Stimulated activated CD4-positive, alpha-beta T cell treated with anti-CD3 and anti-CD28 coated beads, Interleukin-1b, Interleukin-23, amount 100 ng/mL, for 4 hours (primary cell): Measurements from ENCODE around the gene JSRP1.

Source experiments
- DNase-seq, 2 donors: peaks; one replicate each; pipeline ENCODE4 v3.0.0-alpha.2; 2020; ENCODE audit warnings: low read depth in 2 of 2

The JSRP1 gene

DNA sequence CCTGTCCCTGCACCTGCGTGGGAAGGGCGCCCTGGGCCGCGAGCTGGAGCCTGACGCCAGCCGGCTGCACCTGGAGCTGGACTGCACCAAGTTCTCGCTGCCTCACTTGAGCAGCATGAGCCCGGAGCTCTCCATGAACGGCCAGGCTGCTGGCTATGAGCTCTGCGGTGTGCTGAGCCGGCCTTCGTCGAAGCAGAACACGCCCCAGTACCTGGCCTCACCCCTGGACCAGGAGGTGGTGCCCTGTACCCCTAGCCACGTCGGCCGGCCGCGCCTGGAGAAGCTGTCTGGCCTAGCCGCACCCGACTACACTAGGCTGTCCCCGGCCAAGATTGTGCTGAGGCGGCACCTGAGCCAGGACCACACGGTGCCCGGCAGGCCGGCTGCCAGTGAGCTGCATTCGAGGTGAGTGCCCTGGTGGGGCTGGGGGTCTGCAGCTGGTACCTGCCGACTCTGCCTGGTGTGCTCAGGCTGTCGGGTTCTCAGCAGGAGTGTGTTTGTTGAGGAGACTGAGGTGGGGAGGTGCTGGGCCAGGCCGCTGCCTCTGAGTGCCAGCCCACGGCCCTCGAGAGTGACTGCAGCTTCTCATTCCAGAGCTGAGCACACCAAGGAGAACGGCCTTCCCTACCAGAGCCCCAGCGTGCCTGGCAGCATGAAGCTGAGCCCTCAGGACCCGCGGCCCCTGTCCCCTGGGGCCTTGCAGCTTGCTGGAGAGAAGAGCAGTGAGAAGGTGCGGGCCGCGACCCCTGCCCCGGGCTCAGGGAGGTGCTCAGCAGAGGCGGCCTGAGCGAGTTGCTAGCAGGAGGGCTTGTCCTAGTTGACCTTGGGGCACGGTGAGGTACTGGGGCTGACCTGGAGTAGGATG is 39.6 kb downstream of the JSRP1 start:
- no peak for DNase-seq

DNA sequence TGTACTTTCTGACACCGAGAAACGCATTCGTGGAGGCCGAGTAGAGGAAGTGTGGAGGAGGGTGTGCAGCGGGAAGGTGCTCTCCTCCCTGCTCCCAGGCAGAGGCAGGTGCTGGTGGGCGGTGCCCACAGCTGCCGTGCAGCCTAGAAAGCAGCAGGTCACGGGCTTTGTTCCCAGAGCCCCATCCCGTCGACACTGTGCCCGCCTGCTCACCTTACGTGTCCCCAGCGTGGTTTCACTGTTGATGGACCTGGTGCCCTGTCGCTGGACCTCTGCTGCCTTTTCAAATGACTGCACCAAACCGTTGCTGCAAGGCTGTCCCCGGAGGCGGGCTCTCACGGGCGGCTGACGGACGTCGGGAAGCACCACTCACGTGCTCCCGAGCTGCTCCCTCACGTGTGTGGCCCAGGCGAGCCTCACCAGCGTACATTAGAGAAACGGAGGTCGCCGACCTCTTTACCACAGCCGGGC is 40.9 kb downstream of the JSRP1 start:
- DNase-seq, result peak in 1 of 2 donors; percentile 29

DNA sequence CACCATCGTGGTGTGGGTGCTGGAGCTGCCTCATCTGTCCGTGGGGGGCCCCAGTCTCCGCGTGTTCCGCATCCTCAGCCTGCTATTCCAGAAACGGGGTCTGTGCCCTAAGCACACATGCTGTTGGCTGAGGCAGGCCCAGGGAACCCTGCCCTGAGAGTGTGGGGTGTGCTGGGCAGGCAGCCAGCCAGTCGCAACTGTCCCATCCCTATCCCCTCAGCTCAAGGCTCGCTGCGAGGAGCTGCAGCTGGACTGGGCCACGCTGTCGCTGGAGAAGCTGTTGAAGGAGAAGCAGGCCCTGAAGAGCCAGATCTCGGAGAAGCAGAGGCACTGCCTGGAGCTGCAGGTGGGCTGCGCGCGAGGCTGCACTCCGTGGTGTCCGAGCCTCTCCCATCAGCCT is 42.0 kb downstream of the JSRP1 start:
- DNase-seq, result no peak

DNA sequence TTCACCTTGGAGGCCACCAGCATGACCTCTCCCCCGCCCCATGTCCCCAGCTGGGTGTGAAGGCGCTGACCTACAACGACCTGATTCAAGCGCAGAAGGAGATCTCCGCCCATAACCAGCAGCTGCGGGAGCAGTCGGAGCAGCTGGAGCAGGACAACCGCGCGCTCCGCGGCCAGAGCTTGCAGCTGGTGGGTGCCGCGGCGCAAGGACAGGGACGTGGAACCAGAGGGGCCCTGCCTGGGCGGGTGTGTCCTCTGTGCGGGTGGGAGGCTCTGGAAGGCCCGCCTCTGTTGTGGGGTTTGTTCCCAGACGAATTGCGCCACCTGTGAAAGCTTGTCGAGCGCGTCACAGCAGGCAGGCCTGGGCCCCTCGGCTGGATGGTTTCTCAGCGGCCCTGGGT is 42.4 kb downstream of the JSRP1 start:
- no peak for DNase-seq

DNA sequence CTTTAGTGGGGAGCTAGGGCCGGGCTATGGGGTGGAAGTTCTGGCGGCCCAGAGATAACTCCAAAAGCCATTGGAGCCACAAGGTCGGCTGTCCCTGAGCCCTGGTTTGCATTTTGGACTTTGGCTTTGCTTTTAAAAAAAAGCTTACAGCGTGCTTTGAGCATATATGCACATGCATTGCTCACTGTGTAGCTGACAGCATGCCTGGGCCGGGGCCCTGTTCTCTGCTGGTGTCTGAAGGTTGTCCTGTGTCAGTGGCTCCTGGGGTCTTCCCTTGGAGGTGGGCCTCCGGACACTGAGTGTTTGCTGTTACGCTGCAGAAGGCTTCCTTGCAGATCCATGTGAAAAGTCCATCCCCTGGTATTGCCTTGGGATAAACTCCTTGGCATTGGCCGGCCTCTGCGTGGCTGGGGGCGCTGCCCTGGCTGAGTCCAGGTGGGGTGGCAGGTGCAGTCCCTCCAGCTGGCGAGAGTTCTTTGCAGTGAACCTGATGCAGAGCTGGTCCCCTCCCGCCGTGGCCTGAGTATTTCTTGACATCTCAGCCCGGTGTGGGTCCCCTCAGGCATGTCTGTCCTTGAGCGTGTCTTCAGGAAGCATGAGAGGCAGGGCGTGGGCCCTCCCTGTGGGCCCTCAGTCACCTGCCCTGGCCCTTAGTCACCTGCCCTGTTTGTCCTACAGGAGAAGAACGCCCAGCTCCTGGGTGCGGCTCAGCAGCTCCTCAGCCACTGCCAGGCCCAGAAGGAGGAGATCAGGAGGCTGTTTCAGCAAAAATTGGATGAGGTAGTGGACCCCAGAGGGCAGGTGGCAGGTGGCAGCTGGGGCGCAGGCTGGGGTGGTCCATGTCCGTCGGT is 43.1 kb downstream of the JSRP1 start:
- no peak for DNase-seq

- no peak for DNase-seq
Observed at GRCh38 chr19:2210987-2211740, 45.1 kb downstream of the JSRP1 start.

- DNase-seq, result no peak
Observed at GRCh38 chr19:2210206-2210605, 46.0 kb downstream of the JSRP1 start.

DNA sequence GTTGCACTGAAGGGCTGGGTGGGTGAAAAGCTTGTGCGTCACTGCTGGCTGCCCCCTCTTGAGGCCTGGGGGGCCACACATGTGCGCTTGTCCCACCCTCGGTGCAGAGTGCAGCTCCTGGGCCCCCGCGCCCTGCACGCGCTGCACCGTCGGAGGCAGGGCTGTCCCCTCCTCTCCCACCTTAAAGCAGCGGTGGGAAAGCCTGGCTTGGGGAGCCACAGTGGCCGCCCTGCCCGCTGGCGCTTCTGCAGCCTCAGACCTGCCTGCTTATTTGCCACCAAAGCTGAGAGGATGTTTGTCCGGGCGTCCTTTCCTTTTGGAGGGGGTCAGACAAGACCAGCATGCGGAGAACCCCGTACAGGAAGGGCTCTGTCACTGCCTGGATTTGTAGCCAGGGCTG is 46.8 kb downstream of the JSRP1 start:
- DNase-seq, result no peak

DNA sequence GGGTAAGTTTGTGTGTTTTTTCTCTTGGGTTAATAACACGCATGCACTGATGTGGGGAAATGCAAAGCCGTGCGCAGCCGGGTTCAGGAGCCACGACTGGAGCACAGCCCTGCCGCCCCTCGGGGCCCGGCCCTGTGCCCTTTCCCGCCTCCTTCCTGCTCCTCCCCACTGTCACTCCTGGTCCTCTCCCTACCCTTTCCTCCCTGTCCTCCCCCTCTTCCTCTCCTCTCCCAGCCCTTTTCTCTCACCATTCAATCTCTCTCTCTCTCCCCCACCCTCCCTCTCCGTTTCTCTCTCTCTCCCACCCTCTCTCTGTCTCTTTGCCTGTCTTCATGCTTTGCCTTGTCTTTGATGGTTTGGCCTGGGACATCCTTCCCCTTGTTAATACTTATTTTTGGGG is 47.2 kb downstream of the JSRP1 start:
- no peak for DNase-seq

DNA sequence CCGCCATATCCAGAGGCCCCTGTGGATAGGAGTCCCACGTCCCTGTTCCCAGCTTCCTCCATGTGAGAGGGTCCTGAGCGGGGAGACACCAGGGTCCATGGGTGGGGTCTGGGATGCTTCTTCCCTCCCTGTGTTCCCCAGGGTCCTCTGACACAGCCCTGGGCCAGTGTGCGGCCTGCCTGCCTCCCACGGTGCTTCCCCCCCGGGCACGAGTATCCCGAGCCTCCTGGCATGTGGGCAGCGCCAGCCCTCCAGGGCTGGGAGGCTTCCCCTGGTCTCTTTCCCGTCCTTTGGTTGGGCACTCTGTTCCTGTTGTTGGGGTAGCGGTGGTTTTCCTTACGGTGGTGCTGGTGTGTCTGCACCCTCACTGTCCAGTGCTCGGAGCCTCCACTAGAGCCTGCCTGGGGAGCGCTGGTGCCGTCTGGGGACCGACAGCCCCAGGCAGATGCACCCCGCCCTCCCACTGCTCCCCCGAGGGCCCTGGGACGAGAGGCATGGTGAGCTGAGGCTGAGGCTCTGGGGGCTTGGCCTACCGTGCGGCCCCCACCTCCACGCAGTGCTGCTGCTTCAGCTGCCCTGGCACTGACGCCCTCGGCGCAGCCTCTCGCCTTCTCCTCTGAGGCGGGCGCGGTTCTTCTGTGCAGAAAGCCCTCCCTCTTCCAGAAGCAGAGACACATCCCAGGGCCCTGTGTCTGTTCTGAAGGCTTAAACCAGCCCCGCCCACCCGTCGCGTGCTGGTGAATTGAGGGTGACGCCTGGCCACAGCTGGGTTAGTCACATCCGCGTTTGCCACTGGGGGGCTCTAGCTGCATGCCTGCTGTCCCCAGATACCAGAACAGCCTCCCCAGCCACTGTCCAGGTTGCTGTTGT is 48.0 kb downstream of the JSRP1 start:
- DNase-seq, result no peak

GRCh38 chr19:2207008-2207407 is 49.2 kb downstream of the JSRP1 start:
- no peak for DNase-seq

DNA sequence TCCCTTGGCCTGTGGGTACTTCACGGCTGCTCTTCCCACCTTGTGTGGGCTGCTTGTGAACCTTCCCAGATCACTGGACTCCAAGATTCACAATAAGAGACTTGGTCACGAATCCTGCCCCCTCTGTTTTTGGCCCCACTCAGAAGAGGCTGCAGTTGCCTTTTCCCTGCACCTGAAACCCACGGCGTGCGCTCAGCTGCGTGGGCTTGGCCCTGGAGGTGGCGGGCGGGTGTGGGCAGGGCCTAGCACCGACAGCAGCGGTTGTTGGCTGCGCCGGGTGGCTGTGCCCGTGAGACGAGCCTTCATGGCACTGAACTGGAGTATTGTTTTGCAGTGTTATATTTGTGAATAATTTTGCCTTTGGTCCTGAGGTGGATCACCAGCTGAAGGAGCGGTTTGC is 53.9 kb downstream of the JSRP1 start:
- no peak for DNase-seq
